VCaP (cell line): ENCODE data around the gene PLXNB3.

Experiments
- H3K27ac ChIP-seq: fragments of 450-650 bp; 2 replicates; pipeline ENCODE4 v1.5.1; 2017
- CTCF ChIP-seq: fragments of 450-650 bp; conservative IDR thresholded peaks from 2 replicates; pipeline ENCODE4 v1.5.1; 2017; ENCODE audit warnings: mild to moderate bottlenecking, moderate library complexity

PLXNB3 gene

GRCh38 chrX:153781428-153782047 is 17.5 kb downstream of the PLXNB3 start:
- H3K27ac ChIP-seq, result no peak overlapping the region
- TF ChIP-seq CTCF, result no peak

GRCh38 chrX:153782313-153782712 is 18.3 kb downstream of the PLXNB3 start:
- no peak for TF ChIP-seq CTCF
- no peak overlapping the region for H3K27ac ChIP-seq

DNA sequence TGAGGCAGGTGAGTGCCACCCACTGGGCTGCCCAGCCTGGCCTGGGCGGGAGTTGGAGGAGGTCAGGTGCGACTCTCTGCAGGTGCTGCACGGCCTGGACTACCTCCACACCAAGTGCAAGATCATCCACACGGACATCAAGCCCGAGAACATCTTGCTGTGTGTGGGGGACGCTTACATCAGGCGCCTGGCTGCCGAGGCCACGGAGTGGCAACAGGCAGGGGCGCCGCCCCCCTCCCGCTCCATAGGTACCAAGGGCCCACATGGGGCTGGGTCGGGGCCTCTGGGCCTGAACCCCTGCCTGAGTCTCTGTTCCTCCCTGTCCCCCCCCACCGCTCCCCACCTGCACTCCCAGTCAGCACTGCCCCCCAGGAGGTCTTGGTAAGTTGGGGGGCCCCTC is 18.8 kb downstream of the PLXNB3 start:
- no peak for TF ChIP-seq CTCF
- H3K27ac ChIP-seq, result no peak overlapping the region

GRCh38 chrX:153783378-153784013 is 19.4 kb downstream of the PLXNB3 start:
- TF ChIP-seq CTCF, result no peak
- no peak overlapping the region for H3K27ac ChIP-seq

GRCh38 chrX:153784325-153784967 is 20.4 kb downstream of the PLXNB3 start:
- no peak for TF ChIP-seq CTCF
- no peak overlapping the region for H3K27ac ChIP-seq

- H3K27ac ChIP-seq, result no peak overlapping the region
- TF ChIP-seq CTCF, result no peak
Observed at GRCh38 chrX:153786669-153787068, 22.6 kb downstream of the PLXNB3 start.

- no peak for TF ChIP-seq CTCF
- no peak overlapping the region for H3K27ac ChIP-seq
Observed at GRCh38 chrX:153789654-153790053, 25.6 kb downstream of the PLXNB3 start.
